Measurements from ENCODE around the gene OR1F1.

DNA sequence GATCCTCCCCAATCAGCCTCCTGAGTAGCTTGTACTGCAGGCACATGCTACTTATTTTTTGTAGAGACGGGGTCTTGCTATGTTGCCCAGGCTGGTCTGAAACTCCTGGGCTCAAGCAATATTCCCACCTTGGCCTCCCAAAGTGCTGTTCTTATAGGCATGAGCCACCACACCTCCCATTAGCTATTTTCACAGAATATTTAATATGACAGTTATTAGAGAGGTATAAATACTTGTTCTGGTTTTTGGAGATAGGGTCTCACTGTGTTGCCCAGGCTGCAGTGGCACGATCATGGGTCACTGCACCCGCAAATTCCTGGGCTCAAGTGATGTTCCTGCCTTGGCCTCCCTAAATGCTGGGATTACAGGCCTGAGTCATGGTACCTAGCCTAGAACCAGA, 32.0 kb upstream of the OR1F1 start:
- no peak for TF ChIP-seq CTCF (IDR thresholded peaks at IDR 0.05 in 4 of 5, conservative IDR thresholded peaks at IDR 0.05 in 1 of 5)
- no peak for TF ChIP-seq POLR2A (IDR thresholded peaks at IDR 0.05)
